Stomach (tissue), 4 donors: ENCODE measurements around the gene CRACDL.

ENCODE experiments used
- CTCF ChIP-seq, 7 experiments: fragments of 450-650 bp in 4 of 7; fragments of 200-600 bp in 3 of 7; sonication (generic) in 3 of 7; IDR thresholded peaks; one replicate each; pipeline ENCODE4 v1.5.1; 2016 to 2019; ENCODE audit warnings: antibody characterized with exemption in 7 of 7, control low read depth in 2 of 7, mild to moderate bottlenecking in 1 of 7
- EP300 ChIP-seq: sonication (generic); formaldehyde crosslinking; IDR thresholded peaks from one replicate; pipeline ENCODE4 v1.6.1; 2017; ENCODE audit warnings: antibody characterized with exemption
- POLR2A ChIP-seq, 4 donors: fragments of 450-650 bp; IDR thresholded peaks; one replicate each; pipeline ENCODE4 v1.6.1; 2016; ENCODE audit warnings: antibody characterized with exemption in 4 of 4, control low read depth in 2 of 4, mild to moderate bottlenecking in 1 of 4, moderate library complexity in 1 of 4
- POLR2AphosphoS5 ChIP-seq, 3 donors: sonication (generic); formaldehyde crosslinking; IDR thresholded peaks; one replicate each; pipeline ENCODE4 v1.6.1; 2016; ENCODE audit warnings: antibody characterized with exemption in 3 of 3

- no peak for TF ChIP-seq CTCF (IDR thresholded peaks at IDR 0.05)
- no peak for TF ChIP-seq POLR2AphosphoS5 (IDR thresholded peaks at IDR 0.05)
- no peak for TF ChIP-seq POLR2A (IDR thresholded peaks at IDR 0.05)
- TF ChIP-seq EP300 = no peak
Measured at GRCh38 chr2:98818164-98818563, 117.9 kb downstream of the CRACDL start.
